Dermis microvascular lymphatic vessel endothelial cell (primary cell): Measurements from ENCODE around the gene CCSER2. TPM values are rescaled to one million over a fixed set of nuclear protein-coding genes. Genes with fewer than 3 reads are reported as not detected.
A peak's percentile ranks its signal among the peaks of the same experiment; 100 is the strongest.
"Not testable (repeated sequence)": the region's sequence is repeated elsewhere in the genome, so short reads cannot be mapped to it uniquely, and the experiment has no call there.

Source experiments
- DNase-seq, 2 donors: peaks; one replicate each; pipeline versions ENCODE4 v3.0.0 to v3.0.0-alpha.2; 2010; ENCODE audit warnings: low read depth in 2 of 2
- total RNA-seq: library from RNA; depleted of rRNA; stranded (reverse); fragments of >200 nt; gene quantifications from 2 replicates; pipeline ENCODE4 v1.2.1, GENCODE V29; 2014

CCSER2 gene
- total RNA-seq, 1 donor from 2014 or later, result 15.1 TPM

DNA sequence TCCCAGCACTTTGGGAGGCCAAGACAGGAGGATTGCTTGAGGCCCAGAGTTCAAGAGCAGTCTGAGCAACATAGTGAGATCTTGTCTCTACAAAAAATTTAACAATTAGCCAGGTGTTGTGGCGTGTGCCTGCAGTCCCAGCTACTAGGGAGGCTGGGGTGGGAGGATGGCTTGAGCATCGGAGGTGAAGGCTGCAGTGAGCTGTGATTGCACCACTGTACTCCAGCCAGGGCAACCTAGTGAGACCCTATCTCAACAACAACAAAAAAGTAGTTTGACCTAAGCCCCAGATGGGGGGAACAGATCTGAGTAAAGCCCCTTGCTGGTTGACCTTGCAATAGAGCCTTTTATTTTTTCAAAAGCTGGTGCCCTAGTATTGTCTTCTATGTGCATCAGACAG is 15.6 kb upstream of the CCSER2 start:
- DNase-seq, result no peak

DNA sequence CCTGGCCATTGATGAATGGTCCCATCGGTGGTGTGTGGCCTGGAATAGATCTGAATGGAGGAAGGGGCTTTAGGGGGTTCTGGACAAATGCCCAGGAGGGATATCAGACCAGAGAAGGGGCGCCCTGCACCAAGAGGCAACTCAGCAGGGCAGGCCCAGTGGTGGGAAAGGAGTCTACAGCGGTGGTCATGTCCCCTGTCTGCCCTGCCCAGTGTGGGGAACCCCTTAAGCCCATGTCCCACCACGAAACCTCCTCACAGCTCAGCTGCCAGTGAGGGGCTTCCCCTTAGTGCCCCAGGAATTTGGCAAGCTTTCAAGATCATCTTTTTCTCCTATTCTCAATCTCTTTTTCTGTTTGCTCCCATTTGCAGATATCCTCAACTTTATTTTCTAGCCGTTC is 14.1 kb upstream of the CCSER2 start:
- no peak for DNase-seq

DNA sequence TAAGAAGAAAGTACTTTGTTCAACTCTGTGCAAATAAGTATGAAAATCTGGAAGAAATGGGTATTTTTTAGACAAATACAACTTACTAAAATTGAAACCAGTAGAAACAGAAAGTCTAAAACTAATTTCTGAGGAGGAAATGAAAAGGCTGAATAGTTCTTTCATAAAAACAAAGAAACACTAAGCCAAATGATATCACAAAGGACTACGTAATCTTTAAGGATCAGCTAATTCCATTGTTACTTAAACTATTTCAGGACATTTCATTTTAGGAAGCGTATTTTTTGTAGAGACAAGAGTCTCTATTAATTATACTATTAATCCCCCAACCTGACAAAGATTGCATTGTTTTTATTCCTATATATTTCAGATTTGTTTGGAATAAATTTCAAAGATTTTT is 11.2 kb upstream of the CCSER2 start:
- DNase-seq, result no peak

DNA sequence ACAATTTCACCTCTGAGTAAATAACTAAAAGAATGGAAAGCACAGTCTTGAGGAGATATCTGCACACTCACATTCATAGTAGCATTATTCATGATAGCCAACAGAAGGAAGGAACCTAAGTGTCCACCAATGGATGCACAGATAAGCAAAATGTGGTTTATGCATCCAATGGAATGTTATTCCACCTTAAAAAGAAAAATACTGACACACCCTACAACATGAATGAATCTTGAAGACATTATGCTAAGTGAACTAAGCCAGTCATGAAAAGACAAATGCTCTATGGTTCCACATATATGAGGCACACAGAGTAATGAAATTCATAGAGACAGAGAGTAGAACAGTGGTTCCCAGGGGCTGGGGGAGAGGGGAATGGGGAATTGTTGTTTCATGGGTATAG is 6.5 kb upstream of the CCSER2 start:
- DNase-seq, result no peak

DNA sequence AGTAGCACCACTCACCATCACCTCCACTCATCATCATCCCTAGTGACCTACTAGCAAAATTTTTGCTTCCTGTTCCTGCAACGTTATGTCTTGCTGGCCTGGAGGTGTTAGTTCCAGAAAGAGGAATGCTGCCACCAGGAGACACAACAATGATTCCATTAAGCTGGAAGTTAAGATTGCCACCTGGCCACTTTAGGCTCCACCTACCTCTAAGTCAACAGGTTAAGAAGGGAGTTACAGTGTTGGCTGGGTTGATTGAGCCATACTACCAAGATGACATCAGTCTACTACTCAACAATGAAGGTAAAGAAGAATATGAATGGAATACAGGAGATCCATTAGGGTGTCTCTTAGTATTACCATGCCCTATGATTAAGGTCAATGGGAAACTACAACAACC is 4.8 kb upstream of the CCSER2 start:
- not testable (repeated sequence) for DNase-seq

DNA sequence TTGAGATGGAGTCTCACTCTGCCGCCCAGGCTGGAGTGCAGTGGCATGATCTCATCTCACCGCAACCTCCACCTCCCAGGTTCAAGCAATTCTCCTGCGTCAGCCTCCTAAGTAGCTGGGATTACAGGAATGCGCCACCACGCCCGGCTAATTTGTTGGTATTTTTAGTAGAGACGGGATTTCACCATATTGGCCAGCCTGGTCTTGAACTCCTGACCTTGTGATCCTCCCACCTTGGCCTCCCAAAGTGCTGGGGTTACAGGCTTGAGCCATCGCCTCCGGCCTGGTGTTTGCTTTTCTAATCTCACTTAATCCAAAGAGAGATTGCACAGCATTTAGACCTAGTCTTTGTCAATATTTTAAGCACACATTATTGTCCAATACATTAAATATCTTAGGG is 1.4 kb upstream of the CCSER2 start:
- DNase-seq, result not testable (repeated sequence)

DNA sequence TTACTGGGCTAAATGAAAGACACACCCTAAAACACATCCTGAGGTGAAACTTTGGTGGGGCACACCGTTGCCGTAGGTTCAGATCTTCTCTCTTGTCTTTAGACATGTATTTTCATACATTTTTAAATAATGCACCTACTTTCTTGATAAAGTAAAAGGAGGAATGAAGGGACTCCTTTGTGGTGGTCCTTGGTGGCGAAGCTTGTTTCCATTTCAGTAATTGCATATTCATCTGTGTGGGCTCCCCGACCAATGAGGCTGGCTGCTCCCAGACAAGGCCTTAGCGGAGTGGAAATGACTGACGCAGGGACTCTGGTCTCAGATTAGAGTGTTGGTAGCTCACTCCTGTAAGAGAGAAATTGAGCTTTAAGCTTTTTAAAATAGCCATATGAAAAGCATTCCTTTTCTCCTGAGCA is 815 bp downstream of the CCSER2 start:
- DNase-seq, result peak in 1 of 2 donors; percentile 68

DNA sequence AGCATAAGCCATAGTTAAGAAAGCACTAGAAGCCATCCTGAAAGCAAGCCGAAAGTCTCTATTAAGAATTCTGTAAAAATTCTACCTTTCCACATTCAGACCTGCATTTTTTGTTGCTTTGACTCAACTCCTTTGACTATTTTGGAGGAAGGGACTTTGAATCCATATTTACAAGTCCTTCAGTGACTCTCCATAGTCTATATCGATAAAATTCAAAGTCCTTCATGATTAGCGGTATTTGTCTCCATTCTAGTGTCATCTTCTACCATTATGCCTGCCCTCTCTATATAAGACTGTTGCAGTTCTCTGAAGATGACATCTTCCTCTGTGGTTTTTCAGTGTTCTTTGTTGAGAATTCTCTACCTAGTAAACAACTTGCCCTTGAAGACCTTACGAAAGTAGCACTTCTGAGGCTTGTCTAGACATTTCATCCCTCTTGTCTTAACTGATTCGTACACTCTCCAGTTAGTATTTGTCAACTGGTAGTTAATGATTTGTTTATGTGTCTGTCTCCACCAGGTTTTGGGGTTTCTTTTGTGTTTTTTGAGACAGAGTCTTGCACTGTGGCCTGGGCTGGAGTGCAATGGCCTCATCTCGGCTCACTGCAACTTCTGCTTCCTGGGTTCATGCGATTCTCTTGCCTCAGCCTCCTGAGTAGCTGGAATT is 1.7 kb downstream of the CCSER2 start:
- DNase-seq, result no peak

DNA sequence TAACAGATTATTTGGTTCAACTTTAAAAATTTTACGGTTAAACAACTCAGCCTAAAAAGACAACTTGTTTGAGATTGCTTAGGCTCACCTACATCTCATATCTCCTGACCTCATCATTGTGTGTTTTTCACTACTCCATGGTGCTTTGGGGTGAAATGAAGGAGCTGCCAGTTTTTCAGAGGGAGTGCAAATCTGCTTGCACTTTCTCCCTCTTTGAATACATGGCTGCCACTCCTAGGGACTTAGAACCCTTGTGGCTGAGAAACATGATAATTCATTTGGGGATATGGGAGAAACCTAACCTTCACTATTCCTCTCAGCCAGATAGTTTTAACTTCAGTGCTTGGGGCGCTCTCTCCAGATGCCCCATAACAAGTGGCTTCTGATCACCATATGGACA is 2.7 kb downstream of the CCSER2 start:
- DNase-seq, result no peak

DNA sequence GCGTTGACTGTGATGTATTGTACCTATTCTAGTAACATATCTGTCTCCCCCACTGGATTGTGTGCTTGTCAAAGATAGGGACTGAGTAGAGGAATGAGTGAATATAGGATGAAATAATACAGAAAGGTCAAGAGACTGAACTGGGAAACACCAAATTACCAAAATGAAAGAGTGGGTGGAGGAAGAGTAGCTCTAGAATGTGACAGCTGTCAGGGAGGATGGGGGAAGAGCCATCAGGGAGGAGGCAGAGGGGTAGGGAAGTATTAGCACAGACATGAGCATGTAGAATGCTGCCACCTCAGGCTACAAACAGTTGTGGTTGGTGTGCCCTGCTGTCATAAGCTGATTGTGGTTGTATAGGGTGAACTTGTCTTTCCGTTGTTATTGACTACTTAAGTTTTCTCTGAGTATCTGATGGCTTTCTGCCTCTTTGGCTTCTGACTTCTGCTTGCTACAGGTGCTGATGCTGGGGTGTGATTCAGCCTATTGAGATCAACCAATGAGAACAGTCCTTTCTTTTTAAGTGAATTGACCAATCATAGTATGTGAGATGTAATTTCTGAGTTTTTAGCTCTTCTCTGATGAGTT is 5.6 kb downstream of the CCSER2 start:
- no peak for DNase-seq

DNA sequence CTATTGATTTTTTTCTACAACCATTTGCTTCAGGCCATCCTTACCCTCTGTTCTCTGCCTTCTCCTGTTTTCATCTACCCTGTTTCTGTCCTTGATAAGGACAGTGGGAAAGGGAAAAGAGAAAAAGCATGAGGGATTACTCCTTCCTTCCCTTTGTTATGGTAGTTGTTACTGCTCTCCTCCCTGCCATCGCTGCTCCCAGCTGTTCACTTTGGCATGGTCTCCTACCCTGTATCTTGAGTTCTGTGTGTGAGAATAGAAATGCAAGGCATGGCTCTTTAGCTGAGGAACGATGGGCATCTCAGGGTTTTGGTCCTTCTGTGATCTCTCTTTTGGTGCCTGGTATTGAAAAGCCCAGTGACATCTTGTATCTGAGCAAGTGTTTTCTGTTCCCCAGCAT is 6.4 kb downstream of the CCSER2 start:
- DNase-seq, result no peak

DNA sequence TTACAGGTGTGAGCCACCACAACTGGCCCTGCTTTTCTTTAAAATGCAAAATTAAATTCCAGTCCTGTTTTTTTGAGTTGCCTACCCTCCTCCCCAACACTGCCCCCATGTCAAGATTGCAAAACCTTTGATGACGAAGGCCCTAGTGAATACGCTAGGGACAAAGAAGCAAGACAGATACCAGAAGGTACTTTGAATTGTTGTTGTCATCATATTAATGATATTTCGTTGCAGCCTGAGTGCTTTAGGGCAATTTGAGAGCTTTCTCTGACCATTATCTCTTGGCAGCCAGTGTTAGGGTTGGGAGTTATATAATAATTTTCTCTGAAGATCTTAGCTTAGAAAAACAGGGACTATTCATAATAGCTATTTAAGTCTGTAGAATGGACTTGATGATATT is 7.1 kb downstream of the CCSER2 start:
- no peak for DNase-seq

DNA sequence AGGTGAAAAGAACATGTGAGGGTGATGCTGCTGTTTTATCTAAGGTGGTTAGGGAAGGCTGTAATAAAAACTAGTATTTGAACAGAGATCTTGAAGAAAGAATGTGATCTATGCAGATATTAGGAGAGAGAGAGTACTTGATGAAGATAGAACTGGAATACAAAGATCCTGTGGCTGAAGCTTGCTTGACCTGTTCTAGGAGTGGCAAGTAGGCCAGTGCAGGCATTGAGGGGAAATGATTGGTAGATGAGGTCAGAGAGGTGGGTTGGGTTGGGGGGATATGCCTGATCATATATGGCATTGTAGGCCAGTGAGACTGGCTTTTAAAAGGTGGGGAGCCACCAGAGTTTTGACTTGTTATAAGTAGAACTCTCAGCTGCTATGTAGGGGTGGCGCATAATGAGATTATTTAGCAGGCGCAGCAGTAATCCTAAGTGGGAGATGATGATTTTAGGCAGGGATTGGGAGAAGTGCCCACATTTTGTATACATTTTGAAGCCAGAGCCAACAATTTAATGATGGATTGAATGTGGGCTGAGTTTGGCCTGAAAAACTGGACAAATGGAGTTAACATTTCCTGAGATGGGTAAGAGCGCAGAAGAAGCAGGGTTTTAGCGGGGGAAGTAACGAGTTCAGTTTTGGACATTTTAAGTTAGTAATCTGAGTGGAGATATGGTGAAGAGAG is 8.2 kb downstream of the CCSER2 start:
- no peak for DNase-seq

DNA sequence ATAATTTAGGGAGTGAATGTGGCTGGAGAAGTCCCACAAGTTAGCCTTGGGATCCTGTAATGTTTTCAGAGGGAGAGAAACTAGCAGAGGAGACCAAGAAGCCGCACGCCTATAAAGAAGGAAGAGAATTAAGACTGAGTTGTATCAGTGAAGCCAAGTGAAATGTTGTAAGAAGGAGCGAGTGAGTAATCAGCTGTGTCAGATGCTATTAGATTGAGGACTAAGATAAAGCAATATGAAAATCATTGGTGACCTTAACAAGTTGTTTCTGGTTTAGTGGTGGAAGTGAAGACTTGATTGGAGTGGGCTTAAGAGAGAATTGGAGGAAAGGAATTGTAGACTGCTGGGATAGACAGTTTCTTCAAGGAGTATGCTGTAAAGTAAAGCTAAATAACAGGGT is 8.8 kb downstream of the CCSER2 start:
- DNase-seq, result no peak

DNA sequence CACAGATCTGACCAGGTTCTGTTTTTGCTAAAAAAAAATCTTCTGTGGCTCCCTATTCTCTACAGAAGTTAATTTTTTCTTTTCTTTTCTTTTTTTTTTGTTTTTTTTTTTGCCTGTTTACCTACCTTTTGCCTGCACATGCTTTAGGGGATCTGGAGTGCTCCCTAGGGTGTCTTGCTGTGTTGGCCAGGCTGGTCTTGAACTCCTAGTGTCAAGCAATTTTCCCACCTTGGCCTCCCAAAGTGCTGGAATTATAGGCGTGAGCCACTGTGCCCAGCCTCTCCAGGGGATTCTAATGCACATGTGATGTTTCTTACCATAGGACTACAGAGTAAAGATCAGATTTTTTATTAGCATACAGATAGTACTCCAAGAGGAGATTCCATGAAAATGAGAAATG is 10.6 kb downstream of the CCSER2 start:
- DNase-seq, result no peak

DNA sequence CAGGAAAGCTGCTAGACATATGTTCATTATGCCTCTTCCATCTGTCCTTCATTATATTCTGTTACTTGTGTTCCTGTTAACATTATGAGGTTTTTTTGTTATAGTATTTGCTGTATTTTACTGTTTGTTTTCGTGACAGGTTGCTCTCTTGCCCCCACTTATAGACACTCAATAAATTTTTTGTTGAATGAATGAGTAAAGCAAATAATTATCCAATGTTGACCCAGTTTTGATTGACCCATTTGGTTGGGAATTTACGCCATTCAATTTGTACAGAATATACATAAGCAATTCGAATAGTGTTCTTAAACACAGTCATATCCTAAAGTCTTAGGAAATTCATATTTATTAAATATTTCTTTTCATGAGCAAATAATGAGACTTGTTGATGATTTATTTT is 11.8 kb downstream of the CCSER2 start:
- DNase-seq, result no peak

DNA sequence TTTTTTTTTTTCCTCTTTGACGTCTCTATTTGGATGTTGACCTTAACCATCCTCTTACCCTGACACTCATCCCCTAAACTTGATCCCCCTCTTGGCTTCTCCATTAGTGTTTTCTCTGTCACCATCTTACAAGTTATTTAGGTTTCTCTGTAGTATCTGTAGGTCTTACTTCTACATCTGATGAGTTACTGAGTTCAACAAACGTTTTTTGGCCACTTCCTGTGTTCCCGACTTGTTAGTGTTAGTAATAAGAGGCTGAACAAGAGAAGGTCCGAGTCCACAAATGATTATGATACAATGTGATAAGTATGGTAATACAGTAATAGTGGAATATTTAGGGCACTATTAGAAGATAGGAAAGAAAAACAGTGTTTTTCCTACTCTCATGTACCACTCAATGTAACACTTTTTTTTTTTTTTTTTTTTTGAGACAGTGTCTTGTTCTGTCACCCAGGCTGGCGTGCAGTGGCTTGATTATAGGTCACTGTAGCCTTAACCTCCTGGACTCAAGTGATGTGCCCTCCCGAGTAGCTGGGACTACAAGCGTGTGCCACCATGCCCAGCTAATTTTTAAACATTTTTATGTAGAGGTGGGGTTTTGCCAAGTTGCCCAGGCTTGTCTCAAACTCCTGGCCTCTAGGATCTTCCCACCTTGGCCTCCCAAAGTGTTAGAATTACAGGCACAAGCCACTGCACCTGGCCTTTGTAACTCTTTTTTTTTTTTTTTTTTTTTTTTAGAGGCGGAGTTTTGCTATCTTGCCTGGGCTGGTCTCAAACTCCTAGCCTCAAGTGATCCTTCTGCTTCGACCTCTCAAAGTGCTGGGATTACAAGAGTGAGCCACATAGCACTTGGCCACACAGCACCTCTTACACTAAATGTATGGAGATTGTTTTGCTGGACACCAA is 12.5 kb downstream of the CCSER2 start:
- no peak for DNase-seq

DNA sequence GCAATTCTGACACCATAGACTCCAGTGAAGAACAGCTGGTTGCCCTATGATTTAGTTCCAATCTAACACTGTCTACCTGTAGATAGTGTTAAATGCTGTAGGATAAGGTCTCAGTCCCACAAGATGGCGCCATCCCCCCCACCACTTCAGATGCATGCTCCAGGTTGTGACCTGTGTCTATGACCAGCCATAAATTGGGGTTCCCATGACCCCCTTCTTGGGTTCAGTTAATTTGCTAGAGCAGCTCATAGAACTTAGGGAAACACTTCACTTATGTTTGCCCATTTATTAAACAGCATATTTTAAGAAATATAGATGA is 13.1 kb downstream of the CCSER2 start:
- DNase-seq, result no peak

DNA sequence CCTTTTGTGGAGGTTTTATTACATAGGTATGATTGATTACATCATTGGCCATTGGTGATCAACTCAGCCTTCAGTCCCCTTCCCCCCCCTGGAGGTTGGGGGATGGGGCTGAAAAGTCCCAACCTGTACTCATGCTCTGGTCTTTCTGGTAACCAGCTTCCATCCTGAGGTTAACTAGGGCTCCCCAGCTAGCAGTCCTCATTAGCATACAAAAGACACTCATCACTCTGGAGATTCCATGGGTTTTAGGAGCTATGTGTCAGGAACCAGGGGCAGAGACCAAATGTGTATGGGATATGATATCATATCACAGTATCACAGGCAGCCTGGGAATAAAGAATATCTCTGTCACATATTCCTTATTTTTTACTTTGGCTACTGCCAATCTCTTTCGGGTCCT is 13.6 kb downstream of the CCSER2 start:
- DNase-seq, result peak in 1 of 2 donors; percentile 28

DNA sequence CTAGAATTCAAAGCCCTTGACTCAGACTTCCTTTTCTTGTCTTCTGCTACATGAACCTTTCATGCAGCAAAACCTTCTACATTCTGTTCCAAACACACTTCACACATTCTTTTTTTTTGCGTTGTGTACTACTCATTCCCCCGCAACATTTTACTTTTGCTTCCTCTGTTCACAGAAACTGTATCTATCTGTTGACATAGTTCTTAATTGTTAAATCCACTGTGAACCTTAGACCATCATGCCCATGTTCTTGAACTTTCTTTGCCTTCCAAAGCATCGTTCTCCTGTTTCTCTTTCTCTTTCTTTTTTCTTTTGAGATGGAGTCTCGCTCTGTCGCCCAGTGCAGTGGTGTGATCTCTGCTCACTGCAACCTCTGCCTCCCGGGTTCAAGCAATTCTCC is 14.2 kb downstream of the CCSER2 start:
- DNase-seq, result no peak

DNA sequence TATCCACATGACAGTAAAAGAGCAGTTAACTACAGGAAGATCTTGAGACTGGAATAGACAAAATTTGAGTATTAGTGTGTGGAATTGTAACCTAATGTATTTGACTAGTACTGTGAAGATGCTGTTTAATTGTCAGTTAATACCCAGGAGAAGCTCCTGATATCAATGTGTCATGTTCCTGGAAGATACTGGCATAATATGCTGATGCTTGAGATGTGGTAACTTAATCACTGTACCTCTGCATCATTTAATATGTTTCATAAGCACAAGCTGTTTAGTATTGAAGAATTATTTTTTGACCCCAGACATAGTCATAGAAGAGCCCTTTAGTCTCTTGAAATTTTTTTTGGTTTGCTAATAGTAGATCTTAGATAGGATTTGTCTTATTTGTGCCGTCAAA is 15.4 kb downstream of the CCSER2 start:
- DNase-seq, result no peak

DNA sequence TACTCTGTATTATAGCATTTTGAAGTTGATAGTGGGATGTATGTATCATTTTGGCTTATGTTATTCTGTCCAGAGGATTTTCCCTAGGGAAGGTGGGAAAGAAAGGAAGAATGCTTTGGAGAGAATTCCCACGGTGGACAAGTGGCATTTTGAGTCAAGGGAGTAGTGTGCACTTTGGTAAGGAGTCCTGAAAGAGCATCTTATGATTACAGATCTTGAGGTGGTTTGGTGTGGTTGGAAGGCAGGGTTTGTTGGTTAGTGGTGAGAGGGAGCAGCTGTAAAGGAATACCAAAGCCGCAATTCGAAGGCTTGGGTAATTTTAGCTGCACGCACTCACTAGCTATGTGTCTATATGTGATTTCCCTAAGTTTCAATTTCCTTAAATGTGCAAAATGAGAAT is 16.1 kb downstream of the CCSER2 start:
- no peak for DNase-seq
